ENCODE data around the gene IFNE. TPM values are rescaled to one million over a fixed set of nuclear protein-coding genes. Genes with fewer than 3 reads are reported as not detected.

The IFNE gene
- total RNA-seq, 1 experiment from 2014 or later, result not detected

GRCh38 chr9:21504113-21504512 lies 22.0 kb upstream of the IFNE start:
- no peak for DNase-seq
- H3K23me2 ChIP-seq (ENCODE audit: insufficient read length, low read depth, low read length, poor library complexity, severe bottlenecking), result no peaks in the 10 kb centered on the region
- H3K36me3 Mint-ChIP-seq (ENCODE audit: insufficient read depth in 1 of 3, low read depth in 3 of 3), result no peaks in the 10 kb centered on the region
- H4K5ac ChIP-seq (ENCODE audit: insufficient read length, low read depth, low read length), result no peak overlapping the region
- H3K27ac Mint-ChIP-seq, result no peak overlapping the region
- no peaks in the 10 kb centered on the region for H3K9me3 Mint-ChIP-seq
- TF ChIP-seq CTCF (conservative IDR thresholded peaks at IDR 0.05), result no peak
- no peak overlapping the region for H3K9ac ChIP-seq (ENCODE audit: extremely low read depth, insufficient read length, low read length)
- no peak overlapping the region for H3K18ac ChIP-seq (ENCODE audit: insufficient read length, low read depth, low read length)
- no peaks in the 10 kb centered on the region for H3K79me2 ChIP-seq (ENCODE audit: insufficient read depth, low read length)
- no peak overlapping the region for H3K4me3 Mint-ChIP-seq
- peaks cover 3 to 10% of the 10 kb centered on the region in 2 experiments; a peak in 3 of 4 replicates for H3K4me1 Mint-ChIP-seq
- no peak overlapping the region for H3K23ac ChIP-seq (ENCODE audit: insufficient read length, low read depth, low read length)
- H3K4me2 ChIP-seq (ENCODE audit: insufficient read depth, insufficient read length, low read length), result no peak overlapping the region
- H4K91ac ChIP-seq (ENCODE audit: insufficient read length, low read depth, low read length), result no peak overlapping the region
- H3K4ac ChIP-seq (ENCODE audit: low read depth, low read length), result no peak overlapping the region
- H4K8ac ChIP-seq (replicated peaks; ENCODE audit: insufficient read length, low read depth, low read length), result no peak overlapping the region
- no CpG with 5 or more reads among the region's 2 CpGs for WGBS (ENCODE audit: extremely low coverage, insufficient read length, low lambda C conversion rate)
- H3K27ac ChIP-seq (ENCODE audit: insufficient read length, low read depth, low read length), result no peak overlapping the region
- H2BK5ac ChIP-seq (ENCODE audit: insufficient read length, low read length), result no peak overlapping the region
- H4K20me1 ChIP-seq (ENCODE audit: control insufficient read depth, insufficient read depth, insufficient read length), result no peaks in the 10 kb centered on the region
- H3K79me1 ChIP-seq (ENCODE audit: insufficient read depth, low read depth, low read length, poor library complexity, severe bottlenecking), result no peaks in the 10 kb centered on the region
- no peak overlapping the region for H2BK120ac ChIP-seq (ENCODE audit: low read depth, low read length, poor library complexity, severe bottlenecking)
- H2BK15ac ChIP-seq (ENCODE audit: low read depth, low read length), result no peak overlapping the region
- no peak overlapping the region for H2AK5ac ChIP-seq (ENCODE audit: insufficient read length, low read length)
- H3K9me3 ChIP-seq (ENCODE audit: control insufficient read depth, low read depth, low read length), result no peaks in the 10 kb centered on the region
- H2AFZ ChIP-seq (ENCODE audit: low read length), result no peak overlapping the region
- peaks cover 2% of the 10 kb centered on the region; the same call in 1 of the 2 replicates for H3K27me3 Mint-ChIP-seq (ENCODE audit: low read depth)
- H2BK12ac ChIP-seq (ENCODE audit: insufficient read length, low read depth, low read length), result no peak overlapping the region
- no peaks in the 10 kb centered on the region for H3K27me3 ChIP-seq (ENCODE audit: insufficient read depth, low read length)
- H3K4me1 ChIP-seq (ENCODE audit: insufficient read depth, low read length), result peaks cover 3% of the 10 kb centered on the region
- no peak overlapping the region for H3K14ac ChIP-seq (ENCODE audit: insufficient read depth, low read length)
- H3K56ac ChIP-seq (ENCODE audit: insufficient read length, low read depth, low read length), result no peak overlapping the region
- no peak overlapping the region for H3T11ph ChIP-seq (ENCODE audit: low read length)
- no peak overlapping the region for H2BK20ac ChIP-seq (ENCODE audit: low read depth, low read length, poor library complexity, severe bottlenecking)
